Measurements from ENCODE around the gene FUT8.

The FUT8 gene

GRCh38 chr14:65549429-65549828 is 136.9 kb downstream of the FUT8 start:
- no peak overlapping the region for H3K27ac ChIP-seq (replicated peaks; ENCODE audit: low read length)
- no peak for DNase-seq (ENCODE audit: low spot score)
- H2BK120ac ChIP-seq (ENCODE audit: low read depth, low read length), result no peak overlapping the region
- no peak overlapping the region for H2AK5ac ChIP-seq (ENCODE audit: low read depth, low read length)
- no peaks in the 10 kb centered on the region for H3K27me3 ChIP-seq (ENCODE audit: control insufficient read depth in 3 of 3, insufficient read depth in 3 of 3, low read depth in 1 of 3, low read length in 3 of 3)
- no peak overlapping the region for H2BK12ac ChIP-seq (ENCODE audit: low read length)
- H3K9ac ChIP-seq (ENCODE audit: low read depth, low read length, poor library complexity), result no peak overlapping the region
- H3K9me3 ChIP-seq (replicated peaks in 1 of 2; ENCODE audit: control insufficient read depth in 2 of 2, insufficient read depth in 1 of 2, low read depth in 1 of 2, low read length in 2 of 2), result no peaks in the 10 kb centered on the region
- H3K14ac ChIP-seq (ENCODE audit: low read length), result no peak overlapping the region
- no peak overlapping the region for H4K91ac ChIP-seq (ENCODE audit: low read depth, low read length, poor library complexity)
- no peak overlapping the region for H2BK5ac ChIP-seq (ENCODE audit: low read length)
- no peak overlapping the region for H4K8ac ChIP-seq (ENCODE audit: low read depth, low read length)
- no peak overlapping the region for H2BK15ac ChIP-seq (ENCODE audit: low read length)
- WGBS, 2 donors (ENCODE audit: extremely low coverage in 2 of 2, insufficient read length in 2 of 2, insufficient replicate concordance in 1 of 2), result no CpG with 5 or more reads among the region's 2 CpGs
- H3K4ac ChIP-seq (ENCODE audit: low read length), result no peak overlapping the region
- H3K4me1 ChIP-seq (ENCODE audit: control insufficient read depth in 2 of 2, insufficient read depth in 1 of 2, low read depth in 1 of 2, low read length in 2 of 2), result no peaks in the 10 kb centered on the region
- H3K36me3 ChIP-seq (replicated peaks in 1 of 2; ENCODE audit: control insufficient read depth in 2 of 2, insufficient read depth in 2 of 2, low read length in 2 of 2), result no peaks in the 10 kb centered on the region
- no peak overlapping the region for H3K23ac ChIP-seq (ENCODE audit: low read depth, low read length, poor library complexity)
- H3K4me2 ChIP-seq (ENCODE audit: insufficient read depth, low read length, poor library complexity, severe bottlenecking), result no peak overlapping the region
- H3K18ac ChIP-seq (ENCODE audit: low read length), result no peak overlapping the region
- H2AFZ ChIP-seq (ENCODE audit: low read length), result no peak overlapping the region
- no peaks in the 10 kb centered on the region for H3K79me1 ChIP-seq (ENCODE audit: low read depth, low read length)
- H3K4me3 ChIP-seq (ENCODE audit: low read length in 2 of 2), result no peak overlapping the region

- no peak overlapping the region for H3K23ac ChIP-seq (ENCODE audit: low read depth, low read length, poor library complexity)
- no peaks in the 10 kb centered on the region for H3K36me3 ChIP-seq (replicated peaks in 1 of 2; ENCODE audit: control insufficient read depth in 2 of 2, insufficient read depth in 2 of 2, low read length in 2 of 2)
- H3K79me1 ChIP-seq (ENCODE audit: low read depth, low read length), result no peaks in the 10 kb centered on the region
- H3K14ac ChIP-seq (ENCODE audit: low read length), result no peak overlapping the region
- H3K18ac ChIP-seq (ENCODE audit: low read length), result no peak overlapping the region
- H3K4me2 ChIP-seq (ENCODE audit: insufficient read depth, low read length, poor library complexity, severe bottlenecking), result no peak overlapping the region
- WGBS, 2 donors (ENCODE audit: extremely low coverage in 2 of 2, insufficient read length in 2 of 2, insufficient replicate concordance in 1 of 2), result no CpG with 5 or more reads among the region's 6 CpGs
- H3K4me1 ChIP-seq (ENCODE audit: control insufficient read depth in 2 of 2, insufficient read depth in 1 of 2, low read depth in 1 of 2, low read length in 2 of 2), result no peaks in the 10 kb centered on the region
- no peak overlapping the region for H2AK5ac ChIP-seq (ENCODE audit: low read depth, low read length)
- no peak overlapping the region for H2BK12ac ChIP-seq (ENCODE audit: low read length)
- H3K27ac ChIP-seq (replicated peaks; ENCODE audit: low read length), result no peak overlapping the region
- DNase-seq (ENCODE audit: low spot score), result no peak
- H4K8ac ChIP-seq (ENCODE audit: low read depth, low read length), result no peak overlapping the region
- H2AFZ ChIP-seq (ENCODE audit: low read length), result no peak overlapping the region
- H3K9me3 ChIP-seq (replicated peaks in 1 of 2; ENCODE audit: control insufficient read depth in 2 of 2, insufficient read depth in 1 of 2, low read depth in 1 of 2, low read length in 2 of 2), result no peaks in the 10 kb centered on the region
- no peak overlapping the region for H4K91ac ChIP-seq (ENCODE audit: low read depth, low read length, poor library complexity)
- H3K9ac ChIP-seq (ENCODE audit: low read depth, low read length, poor library complexity), result no peak overlapping the region
- no peak overlapping the region for H3K4ac ChIP-seq (ENCODE audit: low read length)
- no peak overlapping the region for H3K4me3 ChIP-seq (ENCODE audit: low read length in 2 of 2)
- H2BK120ac ChIP-seq (ENCODE audit: low read depth, low read length), result no peak overlapping the region
- no peaks in the 10 kb centered on the region for H3K27me3 ChIP-seq (ENCODE audit: control insufficient read depth in 3 of 3, insufficient read depth in 3 of 3, low read depth in 1 of 3, low read length in 3 of 3)
- H2BK15ac ChIP-seq (ENCODE audit: low read length), result no peak overlapping the region
- no peak overlapping the region for H2BK5ac ChIP-seq (ENCODE audit: low read length)
Measured at GRCh38 chr14:65550779-65551643, 138.5 kb downstream of the FUT8 start.

GRCh38 chr14:65552724-65553123 is 140.2 kb downstream of the FUT8 start:
- no peak overlapping the region for H4K91ac ChIP-seq (ENCODE audit: low read depth, low read length, poor library complexity)
- H3K14ac ChIP-seq (ENCODE audit: low read length), result no peak overlapping the region
- H3K27me3 ChIP-seq (ENCODE audit: control insufficient read depth in 3 of 3, insufficient read depth in 3 of 3, low read depth in 1 of 3, low read length in 3 of 3), result no peaks in the 10 kb centered on the region
- no peak overlapping the region for H2AFZ ChIP-seq (ENCODE audit: low read length)
- H3K9ac ChIP-seq (ENCODE audit: low read depth, low read length, poor library complexity), result no peak overlapping the region
- H2BK5ac ChIP-seq (ENCODE audit: low read length), result no peak overlapping the region
- no peaks in the 10 kb centered on the region for H3K9me3 ChIP-seq (replicated peaks in 1 of 2; ENCODE audit: control insufficient read depth in 2 of 2, insufficient read depth in 1 of 2, low read depth in 1 of 2, low read length in 2 of 2)
- H2BK15ac ChIP-seq (ENCODE audit: low read length), result no peak overlapping the region
- no peaks in the 10 kb centered on the region for H3K79me1 ChIP-seq (ENCODE audit: low read depth, low read length)
- no peak overlapping the region for H3K27ac ChIP-seq (replicated peaks; ENCODE audit: low read length)
- WGBS, 2 donors (ENCODE audit: extremely low coverage in 2 of 2, insufficient read length in 2 of 2, insufficient replicate concordance in 1 of 2), result no CpG with 5 or more reads among the region's 4 CpGs
- H3K36me3 ChIP-seq (replicated peaks in 1 of 2; ENCODE audit: control insufficient read depth in 2 of 2, insufficient read depth in 2 of 2, low read length in 2 of 2), result no peaks in the 10 kb centered on the region
- no peak overlapping the region for H3K4ac ChIP-seq (ENCODE audit: low read length)
- H2BK12ac ChIP-seq (ENCODE audit: low read length), result no peak overlapping the region
- no peak overlapping the region for H3K23ac ChIP-seq (ENCODE audit: low read depth, low read length, poor library complexity)
- DNase-seq (ENCODE audit: low spot score), result no peak
- no peak overlapping the region for H3K4me3 ChIP-seq (ENCODE audit: low read length in 2 of 2)
- H3K4me2 ChIP-seq (ENCODE audit: insufficient read depth, low read length, poor library complexity, severe bottlenecking), result no peak overlapping the region
- H3K18ac ChIP-seq (ENCODE audit: low read length), result no peak overlapping the region
- no peak overlapping the region for H2BK120ac ChIP-seq (ENCODE audit: low read depth, low read length)
- H4K8ac ChIP-seq (ENCODE audit: low read depth, low read length), result no peak overlapping the region
- no peak overlapping the region for H2AK5ac ChIP-seq (ENCODE audit: low read depth, low read length)
- H3K4me1 ChIP-seq (ENCODE audit: control insufficient read depth in 2 of 2, insufficient read depth in 1 of 2, low read depth in 1 of 2, low read length in 2 of 2), result no peaks in the 10 kb centered on the region

GRCh38 chr14:65554837-65555236 is 142.3 kb downstream of the FUT8 start:
- H2AFZ ChIP-seq (ENCODE audit: low read length), result no peak overlapping the region
- no peak overlapping the region for H4K8ac ChIP-seq (ENCODE audit: low read depth, low read length)
- H3K36me3 ChIP-seq (replicated peaks in 1 of 2; ENCODE audit: control insufficient read depth in 2 of 2, insufficient read depth in 2 of 2, low read length in 2 of 2), result no peaks in the 10 kb centered on the region
- no peak overlapping the region for H2BK5ac ChIP-seq (ENCODE audit: low read length)
- no peak overlapping the region for H3K27ac ChIP-seq (replicated peaks; ENCODE audit: low read length)
- H3K4me1 ChIP-seq (ENCODE audit: control insufficient read depth in 2 of 2, insufficient read depth in 1 of 2, low read depth in 1 of 2, low read length in 2 of 2), result no peaks in the 10 kb centered on the region
- H3K23ac ChIP-seq (ENCODE audit: low read depth, low read length, poor library complexity), result no peak overlapping the region
- no peak overlapping the region for H3K4me3 ChIP-seq (ENCODE audit: low read length in 2 of 2)
- no peak overlapping the region for H3K9ac ChIP-seq (ENCODE audit: low read depth, low read length, poor library complexity)
- no peaks in the 10 kb centered on the region for H3K27me3 ChIP-seq (ENCODE audit: control insufficient read depth in 3 of 3, insufficient read depth in 3 of 3, low read depth in 1 of 3, low read length in 3 of 3)
- H2BK12ac ChIP-seq (ENCODE audit: low read length), result no peak overlapping the region
- no peak overlapping the region for H2BK120ac ChIP-seq (ENCODE audit: low read depth, low read length)
- H2AK5ac ChIP-seq (ENCODE audit: low read depth, low read length), result no peak overlapping the region
- no peak overlapping the region for H4K91ac ChIP-seq (ENCODE audit: low read depth, low read length, poor library complexity)
- no peaks in the 10 kb centered on the region for H3K79me1 ChIP-seq (ENCODE audit: low read depth, low read length)
- H3K14ac ChIP-seq (ENCODE audit: low read length), result no peak overlapping the region
- DNase-seq (ENCODE audit: low spot score), result no peak
- no peaks in the 10 kb centered on the region for H3K9me3 ChIP-seq (replicated peaks in 1 of 2; ENCODE audit: control insufficient read depth in 2 of 2, insufficient read depth in 1 of 2, low read depth in 1 of 2, low read length in 2 of 2)
- no peak overlapping the region for H3K18ac ChIP-seq (ENCODE audit: low read length)
- H2BK15ac ChIP-seq (ENCODE audit: low read length), result no peak overlapping the region
- no peak overlapping the region for H3K4me2 ChIP-seq (ENCODE audit: insufficient read depth, low read length, poor library complexity, severe bottlenecking)
- no peak overlapping the region for H3K4ac ChIP-seq (ENCODE audit: low read length)

Data from neuronal stem cell (in vitro differentiated cells).